NCI-H2107 (cell line): Measurements from ENCODE around the gene GRIN3A.
"Not testable (repeated sequence)": the region's sequence is repeated elsewhere in the genome, so short reads cannot be mapped to it uniquely, and the experiment has no call there.

ENCODE experiments used
- DNase-seq: peaks from one replicate; lab custom pipeline; 2025; lab: John Stamatoyannopoulos, UW

The GRIN3A gene

GRCh38 chr9:101738566-101739183, at the start of gene GRIN3A:
GRIN3A (minus strand) TSS chr9:101738647; CDS start chr9:101737979, 668 bp downstream.
- DNase-seq = peak; percentile 45

DNA sequence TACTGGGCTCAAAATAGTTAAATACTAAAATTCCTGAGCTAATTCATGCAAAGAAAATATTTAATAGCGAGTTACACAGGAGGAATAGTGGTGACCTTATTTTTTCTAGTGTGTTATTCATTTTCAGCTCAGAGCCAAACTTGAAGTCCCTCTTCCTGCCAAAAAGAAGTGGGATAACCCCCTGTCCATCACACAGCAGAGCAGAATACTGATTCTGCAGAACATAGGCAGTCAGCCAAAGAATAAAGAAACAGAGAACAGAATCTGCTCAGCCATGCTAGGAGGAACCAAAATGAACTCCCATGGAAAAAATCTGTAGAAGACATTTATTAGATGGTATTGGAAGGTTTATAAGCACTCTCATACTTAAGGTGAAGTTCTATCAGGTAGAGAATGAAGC, 49.4 kb upstream of the GRIN3A start:
- DNase-seq = no peak

GRCh38 chr9:101778332-101778731, 39.9 kb upstream of the GRIN3A start:
- no peak for DNase-seq

GRCh38 chr9:101764472-101764871, 26.0 kb upstream of the GRIN3A start:
- no peak for DNase-seq

- no peak for DNase-seq
These were observed 20.0 kb upstream of the GRIN3A start for GRCh38 chr9:101758304-101758930.

DNA sequence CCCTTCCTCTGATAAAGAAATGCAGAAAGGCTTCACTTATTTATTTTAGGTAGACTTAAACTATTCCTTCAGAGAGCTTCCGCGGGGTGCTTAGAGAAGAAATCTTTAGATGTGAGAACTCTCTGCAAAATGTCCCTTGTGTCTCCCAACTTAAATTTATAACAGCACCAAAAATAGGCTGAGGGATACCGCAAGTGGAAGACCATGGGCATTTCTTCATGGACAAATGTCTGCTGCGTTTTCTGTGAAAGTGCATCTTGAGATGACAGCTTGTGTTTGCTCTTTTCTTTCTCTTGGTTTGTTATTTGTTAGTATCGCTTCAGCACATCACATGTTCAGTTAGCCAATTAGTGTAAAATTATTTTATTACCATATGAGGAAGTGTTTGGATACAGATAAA, 15.3 kb upstream of the GRIN3A start:
- no peak for DNase-seq

GRCh38 chr9:101751895-101752294, 13.4 kb upstream of the GRIN3A start:
- DNase-seq = no peak

- DNase-seq = no peak
These were observed 864 bp upstream of the GRIN3A start for GRCh38 chr9:101739311-101739710.

DNA sequence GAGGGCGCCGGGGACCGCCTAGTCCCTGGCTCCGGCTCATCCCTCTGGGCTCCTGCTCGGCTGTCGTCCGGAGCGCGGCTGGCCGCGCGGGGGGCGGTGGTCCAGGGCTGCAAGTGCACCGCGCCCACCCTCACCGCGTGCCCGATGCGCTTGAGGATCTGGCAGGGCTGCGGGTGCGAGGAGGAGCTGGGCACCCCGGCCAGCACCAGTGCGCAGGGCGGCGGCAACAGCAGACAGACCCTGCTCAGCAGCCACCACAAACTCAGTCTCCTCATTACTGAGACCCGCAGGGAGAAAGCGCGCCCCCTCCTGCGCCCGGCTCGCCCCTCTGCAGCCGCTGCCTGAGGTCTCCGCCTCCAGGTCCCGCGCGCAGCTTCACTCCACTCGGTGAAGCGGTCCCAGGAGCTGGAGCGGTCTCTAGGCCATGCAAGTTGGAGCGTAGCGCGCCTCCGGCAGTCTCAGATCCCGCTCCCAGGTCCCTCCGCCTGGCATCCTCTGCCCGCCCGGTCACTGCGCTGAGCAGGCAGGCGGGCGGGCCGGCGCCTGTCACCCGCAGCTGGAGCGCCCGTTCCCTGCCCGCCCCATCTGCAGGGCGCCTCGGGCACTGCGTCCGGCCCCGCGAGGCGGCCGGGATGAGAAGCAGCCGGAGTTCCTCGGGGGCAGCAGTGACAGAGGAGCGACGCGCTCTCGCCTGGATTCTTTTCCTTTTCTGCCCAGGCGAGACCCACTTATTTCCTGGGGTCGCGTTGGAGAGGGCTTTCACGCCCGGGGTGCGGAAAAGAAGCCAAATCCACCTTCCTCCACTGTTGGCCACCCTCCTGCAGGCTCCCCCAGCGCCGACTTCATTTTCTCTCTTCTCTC, 512 bp downstream of the GRIN3A start:
- peak; percentile 44 for DNase-seq

GRCh38 chr9:101737165-101737704, 1.2 kb downstream of the GRIN3A start:
- no peak for DNase-seq

- DNase-seq = no peak
These were observed 1.7 kb downstream of the GRIN3A start for GRCh38 chr9:101736717-101737116.

GRCh38 chr9:101731429-101731828, 7.0 kb downstream of the GRIN3A start:
- no peak for DNase-seq

DNA sequence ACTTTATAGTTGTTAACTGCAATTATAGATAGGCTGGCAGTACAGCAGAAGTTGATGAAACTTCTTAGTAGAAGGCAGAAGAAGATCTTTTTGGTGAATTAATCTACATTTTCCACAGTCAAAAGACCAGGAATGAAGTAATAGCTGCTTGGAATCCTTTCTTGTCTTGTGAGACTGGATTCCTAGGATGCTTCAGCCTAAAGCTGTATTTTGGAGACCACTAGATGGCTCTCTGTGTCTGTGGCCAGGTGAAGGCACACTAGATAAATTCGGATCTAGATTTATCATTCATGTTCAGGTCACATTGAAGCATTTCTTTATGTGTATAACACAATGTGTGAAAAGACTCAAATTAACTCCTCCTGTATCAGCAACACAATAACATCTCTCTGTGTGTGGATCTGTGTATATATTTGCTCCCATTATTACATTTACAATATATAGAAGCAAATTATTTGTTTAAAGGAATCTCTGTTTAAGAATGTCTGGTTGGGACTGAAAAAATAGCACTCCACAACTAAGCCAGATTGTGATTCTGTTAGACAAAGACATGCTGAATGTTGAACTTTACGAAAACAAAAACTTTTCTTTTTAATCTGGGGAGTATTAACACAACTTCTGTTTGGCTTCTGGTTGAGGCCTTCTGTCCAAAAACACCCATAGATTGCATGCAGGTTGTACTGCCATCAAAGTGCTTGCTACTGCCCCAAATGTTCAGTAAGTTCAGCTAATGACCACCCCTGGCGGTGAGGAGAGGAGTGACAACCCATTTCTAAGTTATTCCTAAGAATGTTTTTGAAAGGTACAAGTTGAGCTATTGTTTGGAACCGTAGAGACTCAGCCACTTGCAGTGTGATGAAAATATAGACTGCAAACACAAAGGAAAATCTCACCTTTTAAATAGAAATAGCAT, 10.6 kb downstream of the GRIN3A start:
- no peak for DNase-seq

DNA sequence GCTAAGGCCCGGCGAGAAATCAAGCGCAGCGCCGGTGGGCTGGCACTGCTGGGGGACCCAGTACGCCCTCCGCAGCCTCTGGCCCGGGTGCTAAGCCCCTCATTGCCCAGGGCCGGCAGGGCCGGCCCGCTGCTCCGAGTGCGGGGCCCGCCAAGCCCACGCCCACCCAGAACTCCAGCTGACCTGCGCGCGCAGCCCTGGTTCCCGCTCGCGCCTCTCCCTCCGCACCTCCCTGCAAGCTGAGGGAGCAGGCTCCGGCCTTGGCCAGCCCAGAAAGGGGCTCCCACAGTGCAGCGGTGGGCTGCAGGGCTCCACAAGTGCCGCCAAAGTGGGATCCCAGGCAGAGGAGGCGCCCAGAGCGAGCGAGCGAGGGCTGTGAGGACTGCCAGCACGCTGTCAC, 14.2 kb downstream of the GRIN3A start:
- DNase-seq = not testable (repeated sequence)

- DNase-seq = no peak
These were observed 20.3 kb downstream of the GRIN3A start for GRCh38 chr9:101718192-101718591.

DNA sequence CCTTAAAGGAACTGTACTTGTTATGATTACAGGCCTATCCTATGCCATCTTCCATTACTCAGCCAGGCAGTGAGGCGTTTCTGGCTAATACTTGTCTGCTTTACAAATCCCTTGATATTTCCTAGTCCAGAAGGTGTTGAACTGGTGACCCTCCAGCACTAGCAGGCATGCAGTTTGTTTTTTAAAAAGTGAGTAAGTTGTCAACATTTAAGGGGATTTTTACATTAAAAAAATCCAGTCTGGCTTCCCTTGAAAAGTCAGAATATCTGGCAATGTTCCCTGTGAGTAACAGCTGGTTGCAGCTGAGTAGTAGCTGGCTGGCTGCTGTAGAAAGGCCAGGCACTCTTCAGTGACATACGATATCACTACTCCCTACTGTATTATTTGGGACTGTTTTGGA, 21.8 kb downstream of the GRIN3A start:
- DNase-seq = no peak

GRCh38 chr9:101711330-101711941, 27.0 kb downstream of the GRIN3A start:
- DNase-seq = no peak

GRCh38 chr9:101708855-101709254, 29.6 kb downstream of the GRIN3A start:
- no peak for DNase-seq

GRCh38 chr9:101707721-101708120, 30.7 kb downstream of the GRIN3A start:
- DNase-seq = no peak

GRCh38 chr9:101706997-101707396, 31.4 kb downstream of the GRIN3A start:
- DNase-seq = no peak

GRCh38 chr9:101706261-101706798, 32.1 kb downstream of the GRIN3A start:
- no peak for DNase-seq
